ENCODE measurements around the gene GABRP. TPM values are rescaled to one million over a fixed set of nuclear protein-coding genes. Genes with fewer than 3 reads are reported as not detected.

The GABRP gene
- polyA plus RNA-seq, 1 of the 3 experiments (the other 2 are of a cell fraction), result 0.03 TPM

DNA sequence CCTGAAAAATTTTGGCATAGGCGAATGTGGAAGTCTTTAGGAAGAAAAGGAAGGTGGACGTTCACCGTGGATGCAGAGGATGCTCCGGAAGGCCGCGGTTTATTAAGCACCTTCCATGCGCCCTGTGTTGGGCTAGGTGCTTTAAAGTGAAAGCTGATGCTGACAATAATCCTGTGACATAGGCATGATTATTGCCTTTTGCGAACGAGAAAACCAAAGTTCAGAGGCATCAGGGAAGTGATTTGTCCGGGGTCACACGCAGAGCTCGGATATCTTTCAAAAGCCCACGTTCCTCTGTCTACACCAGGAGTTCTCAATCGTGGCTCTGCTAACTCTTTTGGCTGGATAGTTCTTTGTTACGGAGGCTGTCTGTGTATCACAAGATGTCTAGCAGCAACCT is 12.0 kb upstream of the GABRP start:
- Histone ChIP-seq H3K4me1 (ENCODE audit: control insufficient read depth in 1 of 2, insufficient read depth in 2 of 2, low read depth in 1 of 2, low read length in 1 of 2) (peaks cover 0 to 12% of the 10 kb centered on the region in 2 experiments; a peak in 2 of 4 replicates), H3K9ac (no peak overlapping the region), H3K36me3 (replicated peaks in 1 of 2; ENCODE audit: control insufficient read depth in 1 of 2, insufficient read depth in 2 of 2, low read length in 1 of 2) (no peaks in the 10 kb centered on the region), H3K9me3 (no peaks in the 10 kb centered on the region), H4K20me1 (ENCODE audit: insufficient read depth) (no peaks in the 10 kb centered on the region), H3K79me2 (ENCODE audit: insufficient read depth) (no peaks in the 10 kb centered on the region), H2AFZ (ENCODE audit: low read depth) (no peak overlapping the region), H3K4me2 (no peak overlapping the region), H3K9me2 (no peaks in the 10 kb centered on the region), H3K4me3 (ENCODE audit: low read depth in 2 of 2, low read length in 1 of 2) (no peak overlapping the region), H3F3A (replicated peaks; ENCODE audit: insufficient read depth) (no peaks in the 10 kb centered on the region), H3K27me3 (ENCODE audit: insufficient read depth) (no peaks in the 10 kb centered on the region), H3K27ac (ENCODE audit: low read depth in 2 of 2, low read length in 1 of 2) (no peak overlapping the region)
- POLR2A ChIA-PET, result no interaction called here
- DNase-seq, result no peak
- CTCF ChIA-PET, result interaction anchor here (0.8 to 1.9 kb wide), 3 partner anchors 21 to 27 kb away, joined by 3 to 11 read pairs (median 3); no protein-coding TSS in a partner anchor
- no peak for TF ChIP-seq SMC3 (IDR thresholded peaks at IDR 0.05; ENCODE audit: low read depth, low read length)
- 71% methylated on average over 15 of the region's 15 CpGs for WGBS (ENCODE audit: low lambda C conversion rate)

DNA sequence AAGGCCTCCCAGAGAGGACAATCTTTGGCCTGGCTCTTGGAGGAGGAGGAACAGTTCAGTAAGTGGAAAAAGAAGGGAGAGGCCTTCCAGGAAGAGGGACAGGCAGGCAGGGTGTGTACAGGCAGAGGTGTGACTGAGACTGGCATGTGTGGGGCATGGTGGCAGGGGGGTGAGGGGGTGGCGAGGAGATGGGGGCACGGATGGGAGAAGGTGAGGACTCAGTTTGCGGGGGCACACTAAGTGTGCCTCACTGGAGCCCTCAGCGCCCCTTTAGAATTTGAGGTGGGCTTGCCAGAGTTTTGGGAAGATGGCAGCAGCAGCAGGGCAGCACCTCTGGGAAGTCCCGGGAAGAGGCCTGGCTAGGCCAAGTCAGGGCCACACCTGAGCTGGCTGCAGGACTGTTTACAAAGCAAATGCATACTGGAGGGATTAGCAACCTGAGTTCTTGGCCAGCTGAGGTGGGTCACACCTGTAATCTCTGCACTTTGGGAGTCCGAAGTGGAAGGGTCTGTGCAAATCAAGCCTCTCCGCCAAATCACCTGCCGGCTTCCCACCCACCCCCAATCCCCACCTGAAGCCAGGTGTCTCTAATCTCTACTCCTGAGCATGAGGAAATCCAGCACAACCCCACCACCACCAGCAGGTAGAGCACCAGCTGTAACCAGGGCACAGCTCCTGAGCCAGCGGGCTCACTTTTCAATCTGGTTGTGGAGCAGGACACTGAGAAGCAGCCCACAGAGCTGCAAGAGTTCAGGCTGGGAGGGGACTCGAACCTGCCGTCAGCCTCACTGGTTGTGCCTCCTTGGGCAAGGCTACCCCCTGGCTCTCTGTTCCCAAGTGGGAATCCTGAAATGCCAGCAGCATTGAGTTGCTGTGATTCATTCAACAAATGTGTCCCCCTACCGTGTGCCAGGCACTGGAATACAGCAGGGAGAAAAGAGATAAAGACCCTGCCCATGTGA is 10.2 kb upstream of the GABRP start:
- H2AFZ ChIP-seq (ENCODE audit: low read depth), result no peak overlapping the region
- ChIA-PET CTCF (interaction anchor here (1.1 to 1.9 kb wide), 2 partner anchors 18 to 29 kb away, joined by 3 to 11 read pairs; no protein-coding TSS in a partner anchor), POLR2A (no interaction called here)
- H3K9me2 ChIP-seq, result no peaks in the 10 kb centered on the region
- H4K20me1 ChIP-seq (ENCODE audit: insufficient read depth), result no peaks in the 10 kb centered on the region
- H3K4me2 ChIP-seq, result no peak overlapping the region
- no peaks in the 10 kb centered on the region for H3K9me3 ChIP-seq
- H3F3A ChIP-seq (replicated peaks; ENCODE audit: insufficient read depth), result no peaks in the 10 kb centered on the region
- no peaks in the 10 kb centered on the region for H3K36me3 ChIP-seq (replicated peaks in 1 of 2; ENCODE audit: control insufficient read depth in 1 of 2, insufficient read depth in 2 of 2, low read length in 1 of 2)
- DNase-seq, result no peak
- no peaks in the 10 kb centered on the region for H3K79me2 ChIP-seq (ENCODE audit: insufficient read depth)
- peaks cover 0 to 12% of the 10 kb centered on the region in 2 experiments; a peak in 2 of 4 replicates for H3K4me1 ChIP-seq (ENCODE audit: control insufficient read depth in 1 of 2, insufficient read depth in 2 of 2, low read depth in 1 of 2, low read length in 1 of 2)
- no peak overlapping the region for H3K9ac ChIP-seq
- no peak overlapping the region for H3K27ac ChIP-seq (ENCODE audit: low read depth in 2 of 2, low read length in 1 of 2)
- no peak overlapping the region for H3K4me3 ChIP-seq (ENCODE audit: low read depth in 2 of 2, low read length in 1 of 2)
- no peaks in the 10 kb centered on the region; the same call in 1 of the 2 replicates for H3K27me3 ChIP-seq (ENCODE audit: insufficient read depth)
- no peak for TF ChIP-seq GABPA (IDR thresholded peaks at IDR 0.05; ENCODE audit: low read depth)
- 62% methylated on average over 5 of the region's 12 CpGs for WGBS (ENCODE audit: low lambda C conversion rate)

DNA sequence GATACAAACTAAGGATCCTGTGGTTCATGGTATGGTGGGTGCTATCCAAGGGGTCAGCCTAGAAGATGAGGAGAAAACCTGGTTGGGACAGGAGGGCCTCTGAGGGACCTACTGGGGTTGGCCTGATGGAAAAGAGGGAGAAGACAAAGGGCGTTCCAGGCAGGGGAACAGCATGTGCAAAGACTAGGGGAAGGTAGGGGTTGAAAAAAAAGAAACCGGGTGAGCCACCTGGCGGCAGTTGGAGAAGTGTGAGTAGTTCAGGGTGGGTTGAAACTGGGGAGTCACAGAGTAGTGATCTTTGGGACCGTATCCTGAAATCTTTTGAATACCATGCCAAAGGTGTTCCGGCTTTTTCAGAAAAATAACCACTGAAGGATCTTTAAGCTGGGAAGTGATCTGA is 8.7 kb upstream of the GABRP start:
- whole genome bisulfite sequencing (ENCODE audit: low lambda C conversion rate), result 70% methylated on average over 5 of the region's 5 CpGs
- H3K9me3 ChIP-seq, result no peaks in the 10 kb centered on the region
- H3K27me3 ChIP-seq (ENCODE audit: insufficient read depth), result no peaks in the 10 kb centered on the region; the same call in 1 of the 2 replicates
- H3K36me3 ChIP-seq (replicated peaks in 1 of 2; ENCODE audit: control insufficient read depth in 1 of 2, insufficient read depth in 2 of 2, low read length in 1 of 2), result no peaks in the 10 kb centered on the region
- ChIA-PET CTCF (no interaction called here), POLR2A (no interaction called here)
- no peaks in the 10 kb centered on the region for H3F3A ChIP-seq (replicated peaks; ENCODE audit: insufficient read depth)
- no peak overlapping the region for H2AFZ ChIP-seq (ENCODE audit: low read depth)
- H3K4me3 ChIP-seq (ENCODE audit: low read depth in 2 of 2, low read length in 1 of 2), result no peak overlapping the region
- no peak overlapping the region for H3K27ac ChIP-seq (ENCODE audit: low read depth in 2 of 2, low read length in 1 of 2)
- no peak overlapping the region for H3K4me2 ChIP-seq
- no peaks in the 10 kb centered on the region for H3K79me2 ChIP-seq (ENCODE audit: insufficient read depth)
- H3K9me2 ChIP-seq, result no peaks in the 10 kb centered on the region
- H3K9ac ChIP-seq, result no peak overlapping the region
- H4K20me1 ChIP-seq (ENCODE audit: insufficient read depth), result no peaks in the 10 kb centered on the region
- no peak for DNase-seq
- H3K4me1 ChIP-seq (ENCODE audit: control insufficient read depth in 1 of 2, insufficient read depth in 2 of 2, low read depth in 1 of 2, low read length in 1 of 2), result peaks cover 0 to 3% of the 10 kb centered on the region in 2 experiments; a peak in 1 of 4 replicates
- TF ChIP-seq SMC3 (IDR thresholded peaks at IDR 0.05; ENCODE audit: low read depth, low read length) (no peak), RFX5 (IDR thresholded peaks at IDR 0.05; ENCODE audit: low read length) (no peak), TEAD4 (IDR thresholded peaks at IDR 0.05; ENCODE audit: borderline replicate concordance, insufficient read depth) (no peak), CHD2 (IDR thresholded peaks at IDR 0.05; ENCODE audit: low read length, partially characterized antibody) (no peak), NRF1 (IDR thresholded peaks at IDR 0.05; ENCODE audit: low read depth, low read length) (no peak), ELF1 (IDR thresholded peaks at IDR 0.05) (no peak), YY1 (IDR thresholded peaks at IDR 0.05; ENCODE audit: low read depth) (no peak), RCOR1 (IDR thresholded peaks at IDR 0.05; ENCODE audit: low read length) (no peak), RAD21 (IDR thresholded peaks at IDR 0.05; ENCODE audit: low read length) (no peak), FOSL2 (IDR thresholded peaks at IDR 0.05; ENCODE audit: borderline replicate concordance, low read depth) (no peak), JUND (IDR thresholded peaks at IDR 0.05) (no peak), EP300 (IDR thresholded peaks at IDR 0.05; ENCODE audit: borderline replicate concordance in 1 of 2, low read depth in 1 of 2, low read length in 1 of 2) (no peak), POLR2AphosphoS5 (IDR thresholded peaks at IDR 0.05; ENCODE audit: low read depth, low read length) (no peak), FOXJ3 (CRISPR knock-in tag; IDR thresholded peaks at IDR 0.05) (no peak)
- TF ChIP-seq, protein P1, sequence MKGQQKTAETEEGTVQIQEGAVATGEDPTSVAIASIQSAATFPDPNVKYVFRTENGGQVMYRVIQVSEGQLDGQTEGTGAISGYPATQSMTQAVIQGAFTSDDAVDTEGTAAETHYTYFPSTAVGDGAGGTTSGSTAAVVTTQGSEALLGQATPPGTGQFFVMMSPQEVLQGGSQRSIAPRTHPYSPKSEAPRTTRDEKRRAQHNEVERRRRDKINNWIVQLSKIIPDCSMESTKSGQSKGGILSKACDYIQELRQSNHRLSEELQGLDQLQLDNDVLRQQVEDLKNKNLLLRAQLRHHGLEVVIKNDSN (IDR thresholded peaks at IDR 0.05; ENCODE audit: borderline replicate concordance, low read depth), result no peak
- TF ChIP-seq, protein P2, sequence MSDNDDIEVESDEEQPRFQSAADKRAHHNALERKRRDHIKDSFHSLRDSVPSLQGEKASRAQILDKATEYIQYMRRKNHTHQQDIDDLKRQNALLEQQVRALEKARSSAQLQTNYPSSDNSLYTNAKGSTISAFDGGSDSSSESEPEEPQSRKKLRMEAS (IDR thresholded peaks at IDR 0.05; ENCODE audit: low read depth), result no peak
- TF ChIP-seq, protein P3, sequence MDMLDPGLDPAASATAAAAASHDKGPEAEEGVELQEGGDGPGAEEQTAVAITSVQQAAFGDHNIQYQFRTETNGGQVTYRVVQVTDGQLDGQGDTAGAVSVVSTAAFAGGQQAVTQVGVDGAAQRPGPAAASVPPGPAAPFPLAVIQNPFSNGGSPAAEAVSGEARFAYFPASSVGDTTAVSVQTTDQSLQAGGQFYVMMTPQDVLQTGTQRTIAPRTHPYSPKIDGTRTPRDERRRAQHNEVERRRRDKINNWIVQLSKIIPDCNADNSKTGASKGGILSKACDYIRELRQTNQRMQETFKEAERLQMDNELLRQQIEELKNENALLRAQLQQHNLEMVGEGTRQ (IDR thresholded peaks at IDR 0.05; ENCODE audit: borderline replicate concordance, low read depth, low read length), result no peak
- TF ChIP-seq, protein P4, sequence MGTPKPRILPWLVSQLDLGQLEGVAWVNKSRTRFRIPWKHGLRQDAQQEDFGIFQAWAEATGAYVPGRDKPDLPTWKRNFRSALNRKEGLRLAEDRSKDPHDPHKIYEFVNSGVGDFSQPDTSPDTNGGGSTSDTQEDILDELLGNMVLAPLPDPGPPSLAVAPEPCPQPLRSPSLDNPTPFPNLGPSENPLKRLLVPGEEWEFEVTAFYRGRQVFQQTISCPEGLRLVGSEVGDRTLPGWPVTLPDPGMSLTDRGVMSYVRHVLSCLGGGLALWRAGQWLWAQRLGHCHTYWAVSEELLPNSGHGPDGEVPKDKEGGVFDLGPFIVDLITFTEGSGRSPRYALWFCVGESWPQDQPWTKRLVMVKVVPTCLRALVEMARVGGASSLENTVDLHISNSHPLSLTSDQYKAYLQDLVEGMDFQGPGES (IDR thresholded peaks at IDR 0.05; ENCODE audit: low read depth, low read length), result no peak

All from SK-N-SH (cell line).